ENCODE measurements around the gene NUP50. TPM values are rescaled to one million over a fixed set of nuclear protein-coding genes. Genes with fewer than 3 reads are reported as not detected.

Gene NUP50
- total and polyA plus RNA-seq, 2 donors (not counting 1 experiment from before 2014, with no cell fraction given) = 9.1 to 105 TPM

- TF ChIP-seq CTCF (IDR thresholded peaks at IDR 0.05) (no peak), EZH2 (IDR thresholded peaks at IDR 0.05; ENCODE audit: borderline replicate concordance, insufficient read depth, low read depth, low read length, poor library complexity, severe bottlenecking) (no peak)
- ATAC-seq (ENCODE audit: low read depth) (no peak), DNase-seq (no peak)
- Histone ChIP-seq H3K4me2 (replicated peaks; ENCODE audit: low read depth, low read length, poor library complexity, severe bottlenecking) (no peak overlapping the region), H3K27ac (ENCODE audit: low read length in 2 of 2) (no peak overlapping the region), H3K27me3 (replicated peaks in 1 of 4; ENCODE audit: control extremely low read depth in 1 of 4, control insufficient read depth in 3 of 4, insufficient read depth in 4 of 4, low read length in 3 of 4) (no peaks in the 10 kb centered on the region), H3K9me3 (ENCODE audit: control extremely low read depth in 1 of 3, control insufficient read depth in 2 of 3, insufficient read depth in 1 of 3, low read length in 2 of 3) (no peaks in the 10 kb centered on the region), H3K79me2 (ENCODE audit: control insufficient read depth, insufficient read depth, low read length) (peaks cover 69% of the 10 kb centered on the region), H3K4me1 (ENCODE audit: control insufficient read depth in 2 of 2, insufficient read depth in 2 of 2, low read length in 2 of 2) (peaks cover 55 to 76% of the 10 kb centered on the region in 2 donors), H3K4me3 (ENCODE audit: control extremely low read depth in 1 of 5, extremely low read depth in 1 of 5, insufficient read depth in 1 of 5, low read depth in 2 of 5, low read length in 4 of 5) (no peak overlapping the region), H2AFZ (ENCODE audit: insufficient read depth, low read depth, low read length, poor library complexity, severe bottlenecking) (no peak overlapping the region), H3K9ac (ENCODE audit: low read length) (no peak overlapping the region), H4K20me1 (ENCODE audit: control insufficient read depth, insufficient read depth, low read length, poor library complexity, severe bottlenecking) (peaks cover 34% of the 10 kb centered on the region), H3K36me3 (replicated peaks in 1 of 2; ENCODE audit: control extremely low read depth in 1 of 2, control insufficient read depth in 1 of 2, extremely low read depth in 1 of 2, insufficient read depth in 2 of 2, low read length in 1 of 2) (peaks cover 0 to 15% of the 10 kb centered on the region in 2 experiments)
- CTCF ChIA-PET = interaction anchor here (0.6 to 2.1 kb wide), 4 partner anchors 17 to 241 kb away, joined by 3 to 6 read pairs (median 4); no protein-coding TSS in a partner anchor
- POLR2A ChIA-PET = interaction anchor here (0.7 to 1.2 kb wide), 2 partner anchors 18 to 60 kb away, joined by 4 read pairs; no protein-coding TSS in a partner anchor
- H3K9me3 Mint-ChIP-seq (ENCODE audit: insufficient read depth) = no peaks in the 10 kb centered on the region
- peaks cover 83% of the 10 kb centered on the region for H3K4me1 Mint-ChIP-seq
- no peaks in the 10 kb centered on the region for H3K27me3 Mint-ChIP-seq
- peak overlapping the region; percentile 60 for H3K4me3 Mint-ChIP-seq
- intact Hi-C loops (cut with micrococcal nuclease) = no loop called here
- H3K27ac Mint-ChIP-seq = peak overlapping the region; percentile 79
- 92% methylated on average over 11 of the region's 15 CpGs for WGBS (ENCODE audit: insufficient coverage)
These were observed 73.6 kb downstream of the NUP50 start for GRCh38 chr22:45237065-45237990.

Small RNA genes lying within 50 kb of the gene (small RNA-seq; reads per million reads assigned to genes)
- gene MIR1249 (ENCODE audit: insufficient read length, low read depth, low replicate concordance) = not detected

Other genes starting within 250 kb of the NUP50 start
- gene PHF21B, start 153.9 kb upstream of the NUP50 start, total RNA-seq = not detected in 2 replicates
- not detected in 2 replicates for gene PHF21B, start 153.9 kb upstream of the NUP50 start, polyA plus RNA-seq
- gene KIAA0930, start 77.0 kb downstream of the NUP50 start, total RNA-seq = 46.8 and 47.2 TPM in 2 replicates
- 16.4 and 27.0 TPM in 2 replicates for gene KIAA0930, start 77.0 kb downstream of the NUP50 start, polyA plus RNA-seq
- not detected in 2 replicates for gene UPK3A, start 121.0 kb downstream of the NUP50 start, total RNA-seq
- 0.13 TPM in 1 of 2 replicates, not detected in the other for gene UPK3A, start 121.0 kb downstream of the NUP50 start, polyA plus RNA-seq
- 66.5 and 74.6 TPM in 2 replicates for gene FAM118A, start 146.0 kb downstream of the NUP50 start, total RNA-seq
- gene FAM118A, start 146.0 kb downstream of the NUP50 start, polyA plus RNA-seq = 66.4 and 216 TPM in 2 replicates
- 0.07 TPM in 1 of 2 replicates, not detected in the other for gene SMC1B, start 249.7 kb downstream of the NUP50 start, total RNA-seq
- not detected in 2 replicates for gene SMC1B, start 249.7 kb downstream of the NUP50 start, polyA plus RNA-seq
- not detected in 2 replicates for gene RIBC2, start 249.8 kb downstream of the NUP50 start, total RNA-seq
- gene RIBC2, start 249.8 kb downstream of the NUP50 start, polyA plus RNA-seq = not detected in 2 replicates